IgD-negative memory B cell (primary cell): ENCODE results near the gene PNP. TPM values are rescaled to one million over a fixed set of nuclear protein-coding genes. Genes with fewer than 3 reads are reported as not detected.

ENCODE experiments used
- H3K27ac Mint-ChIP-seq, 3 donors: one replicate each; pipeline ENCODE4 v1.8.0; 2020 to 2022; ENCODE audit warnings: mild to moderate bottlenecking in 3 of 3, mixed read lengths in 3 of 3, moderate library complexity in 1 of 3
- H3K27me3 Mint-ChIP-seq: one replicate; pipeline ENCODE4 v1.8.0; 2021; ENCODE audit warnings: mixed read lengths
- H3K36me3 Mint-ChIP-seq: one replicate; pipeline ENCODE4 v1.8.0; 2020; ENCODE audit warnings: mild to moderate bottlenecking, mixed read lengths
- H3K4me1 Mint-ChIP-seq, 3 donors: one replicate each; pipeline ENCODE4 v1.8.0; 2020 to 2022; ENCODE audit warnings: mixed read lengths in 3 of 3, mild to moderate bottlenecking in 1 of 3
- H3K4me3 Mint-ChIP-seq, 4 donors: one replicate each; pipeline ENCODE4 v1.8.0; 2020 to 2022; ENCODE audit warnings: mild to moderate bottlenecking in 4 of 4, mixed read lengths in 4 of 4, moderate library complexity in 3 of 4
- H3K9me3 Mint-ChIP-seq, 3 donors: one replicate each; pipeline ENCODE4 v1.8.0; 2020 to 2021; ENCODE audit warnings: mixed read lengths in 3 of 3, mild to moderate bottlenecking in 1 of 3
- polyA plus RNA-seq: library from polyadenylated mRNA; unstranded; fragments of 300-500 nt; fragmentation: Illumina TruSeq; gene quantifications from one replicate; pipeline ENCODE4 v1.2.3, GENCODE V29; 2021

The PNP gene
- polyA plus RNA-seq = 37.6 TPM

- peaks cover 26 to 30% (median 27%) of the 10 kb centered on the region in 3 donors for H3K4me1 Mint-ChIP-seq
- H3K27ac Mint-ChIP-seq = peak within 1 kb of the TSS; percentile 76 to 96 (median 76)
- peaks cover 10% of the 10 kb centered on the region for H3K36me3 Mint-ChIP-seq
- H3K4me3 Mint-ChIP-seq = peak within 1 kb of the TSS; percentile 93 to 100 (median 98)
- H3K27me3 Mint-ChIP-seq = no peaks in the 10 kb centered on the region
- H3K9me3 Mint-ChIP-seq = no peaks in the 10 kb centered on the region
These were observed at the start of gene PNP for GRCh38 chr14:20469242-20469889. Gene PNP (plus strand): TSS chr14:20469406. CDS start chr14:20469525, 119 bp downstream.

GRCh38 chr14:20419419-20419818 is 49.8 kb upstream of the PNP start:
- H3K27ac Mint-ChIP-seq = no peak overlapping the region
- no peaks in the 10 kb centered on the region for H3K9me3 Mint-ChIP-seq
- no peak overlapping the region for H3K4me3 Mint-ChIP-seq
- no peaks in the 10 kb centered on the region for H3K27me3 Mint-ChIP-seq
- H3K4me1 Mint-ChIP-seq = peaks cover 8 to 12% (median 8%) of the 10 kb centered on the region in 3 donors
- no peaks in the 10 kb centered on the region for H3K36me3 Mint-ChIP-seq

GRCh38 chr14:20421267-20421666 is 47.9 kb upstream of the PNP start:
- H3K27me3 Mint-ChIP-seq = no peaks in the 10 kb centered on the region
- H3K4me3 Mint-ChIP-seq = no peak overlapping the region
- H3K4me1 Mint-ChIP-seq = peaks cover 2 to 9% (median 9%) of the 10 kb centered on the region in 3 donors

GRCh38 chr14:20422886-20423285 is 46.3 kb upstream of the PNP start:
- Mint-ChIP-seq H3K4me3 (no peak overlapping the region), H3K27me3 (no peaks in the 10 kb centered on the region), H3K36me3 (no peaks in the 10 kb centered on the region), H3K4me1 (peaks cover 9 to 17% (median 16%) of the 10 kb centered on the region in 3 donors), H3K9me3 (no peaks in the 10 kb centered on the region), H3K27ac (peak overlapping the region in 1 of 3 donors; percentile 35)

More at GRCh38 chr14:20421267-20421666, 47.9 kb upstream of the PNP start:
- H3K9me3 Mint-ChIP-seq = no peaks in the 10 kb centered on the region
- no peaks in the 10 kb centered on the region for H3K36me3 Mint-ChIP-seq
- H3K27ac Mint-ChIP-seq = no peak overlapping the region

GRCh38 chr14:20424851-20425250 is 44.4 kb upstream of the PNP start:
- Mint-ChIP-seq H3K27ac (peak overlapping the region in 1 of 3 donors; percentile 12), H3K27me3 (no peaks in the 10 kb centered on the region), H3K4me3 (no peak overlapping the region), H3K4me1 (peaks cover 20 to 30% (median 28%) of the 10 kb centered on the region in 3 donors), H3K9me3 (no peaks in the 10 kb centered on the region), H3K36me3 (no peaks in the 10 kb centered on the region)

- no peaks in the 10 kb centered on the region for H3K9me3 Mint-ChIP-seq
- no peaks in the 10 kb centered on the region for H3K36me3 Mint-ChIP-seq
- H3K4me1 Mint-ChIP-seq = peaks cover 20 to 36% (median 30%) of the 10 kb centered on the region in 3 donors
- peak overlapping the region; percentile 68 to 91 (median 84) for H3K27ac Mint-ChIP-seq
- H3K27me3 Mint-ChIP-seq = no peaks in the 10 kb centered on the region
- peak overlapping the region; percentile 41 to 91 (median 73) for H3K4me3 Mint-ChIP-seq
These were observed 41.8 kb upstream of the PNP start for GRCh38 chr14:20427231-20428009.

- H3K36me3 Mint-ChIP-seq = no peaks in the 10 kb centered on the region
- no peaks in the 10 kb centered on the region for H3K27me3 Mint-ChIP-seq
- no peaks in the 10 kb centered on the region for H3K9me3 Mint-ChIP-seq
- H3K27ac Mint-ChIP-seq = peak overlapping the region; percentile 68 to 91 (median 84)
- peak overlapping the region; percentile 41 to 91 (median 73) for H3K4me3 Mint-ChIP-seq
- H3K4me1 Mint-ChIP-seq = peaks cover 20 to 36% (median 30%) of the 10 kb centered on the region in 3 donors
These were observed 41.2 kb upstream of the PNP start for GRCh38 chr14:20428010-20428365.

- peak overlapping the region; percentile 46 to 84 (median 68) for H3K27ac Mint-ChIP-seq
These were observed 40.4 kb upstream of the PNP start for GRCh38 chr14:20428802-20429201.

GRCh38 chr14:20429801-20430669 is 39.2 kb upstream of the PNP start:
- H3K27me3 Mint-ChIP-seq = no peaks in the 10 kb centered on the region
- H3K9me3 Mint-ChIP-seq = no peaks in the 10 kb centered on the region
- H3K4me1 Mint-ChIP-seq = peaks cover 20 to 40% (median 30%) of the 10 kb centered on the region in 3 donors
- peak overlapping the region in 2 of 3 donors; percentile 16 to 47 for H3K27ac Mint-ChIP-seq
- H3K36me3 Mint-ChIP-seq = no peaks in the 10 kb centered on the region
- H3K4me3 Mint-ChIP-seq = peak overlapping the region in 2 of 4 donors; percentile 60 to 91

More at GRCh38 chr14:20428802-20429201, 40.4 kb upstream of the PNP start:
- Mint-ChIP-seq H3K27me3 (no peaks in the 10 kb centered on the region), H3K9me3 (no peaks in the 10 kb centered on the region), H3K36me3 (no peaks in the 10 kb centered on the region), H3K4me1 (peaks cover 20 to 38% (median 30%) of the 10 kb centered on the region in 3 donors), H3K4me3 (peak overlapping the region in 2 of 4 donors; percentile 41 to 91)

GRCh38 chr14:20434701-20435581 is 34.3 kb upstream of the PNP start:
- H3K27ac Mint-ChIP-seq = peak overlapping the region in 1 of 3 donors; percentile 67

GRCh38 chr14:20435582-20436362 is 33.4 kb upstream of the PNP start, which contains the start of gene KLHL33:
Gene KLHL33 (minus strand): TSS chr14:20436166. CDS start chr14:20435811, 355 bp downstream.
- H3K27ac Mint-ChIP-seq = peak within 1 kb of the TSS in 1 of 3 donors; percentile 73
- H3K36me3 Mint-ChIP-seq = no peaks in the 10 kb centered on the region
- no peaks in the 10 kb centered on the region for H3K27me3 Mint-ChIP-seq
- peak within 1 kb of the TSS in 3 of 4 donors; percentile 28 to 72 (median 30) for H3K4me3 Mint-ChIP-seq
- H3K4me1 Mint-ChIP-seq = peaks cover 23 to 29% (median 28%) of the 10 kb centered on the region in 3 donors
- peaks cover 0 to 2% (median 0%) of the 10 kb centered on the region in 3 donors for H3K9me3 Mint-ChIP-seq

More at GRCh38 chr14:20434701-20435581, 34.3 kb upstream of the PNP start:
- Mint-ChIP-seq H3K9me3 (peaks cover 0 to 2% (median 0%) of the 10 kb centered on the region in 3 donors), H3K36me3 (no peaks in the 10 kb centered on the region), H3K4me3 (no peak overlapping the region), H3K27me3 (no peaks in the 10 kb centered on the region), H3K4me1 (peaks cover 22 to 23% (median 22%) of the 10 kb centered on the region in 3 donors)

GRCh38 chr14:20436363-20436755 is 32.8 kb upstream of the PNP start:
- Mint-ChIP-seq H3K4me3 (no peak overlapping the region), H3K36me3 (no peaks in the 10 kb centered on the region), H3K27ac (peak overlapping the region in 1 of 3 donors; percentile 73), H3K27me3 (no peaks in the 10 kb centered on the region), H3K4me1 (peaks cover 24 to 33% (median 33%) of the 10 kb centered on the region in 3 donors), H3K9me3 (peaks cover 0 to 2% (median 0%) of the 10 kb centered on the region in 3 donors)

GRCh38 chr14:20438664-20439063 is 30.5 kb upstream of the PNP start:
- Mint-ChIP-seq H3K27ac (no peak overlapping the region), H3K9me3 (peaks cover 0 to 2% (median 0%) of the 10 kb centered on the region in 3 donors), H3K4me3 (peak overlapping the region in 2 of 4 donors; percentile 24 to 63), H3K36me3 (no peaks in the 10 kb centered on the region), H3K27me3 (no peaks in the 10 kb centered on the region), H3K4me1 (peaks cover 31 to 38% (median 36%) of the 10 kb centered on the region in 3 donors)
